IMR-90 (cell line): ENCODE measurements around the gene CMTM5. TPM values are rescaled to one million over a fixed set of nuclear protein-coding genes. Genes with fewer than 3 reads are reported as not detected.
"Not testable (repeated sequence)": the region's sequence is repeated elsewhere in the genome, so short reads cannot be mapped to it uniquely, and the experiment has no call there.

Source experiments
- ATAC-seq: fragments of 200-7000 bp; cut with Tn5 transposase; 2 replicates; pipeline ENCODE4 v1.9.1; 2020; ENCODE audit warnings: low read depth, mild to moderate bottlenecking, moderate library complexity
- BruUV-seq: library from RNA; stranded (reverse); fragments of 400-500 nt; replicated peaks from 2 replicates; lab custom pipeline; 2021; lab: Mats Ljungman, UMichigan
- CTCF ChIA-PET: fragments of 300-600 bp; formaldehyde crosslinking; extraction: SDS; loops from one replicate; lab custom pipeline; 2021; ENCODE audit warnings: antibody characterized with exemption; lab: Yijun Ruan, JAX
- POLR2A ChIA-PET: fragments of 300-600 bp; sonication (Branson Sonifier 250); formaldehyde crosslinking; loops from one replicate; lab custom pipeline; 2022; ENCODE audit warnings: antibody characterized with exemption; ENCODE audit not compliant: unreplicated experiment; lab: Charles Lee
- DNase-seq: peaks from one replicate; pipeline ENCODE4 v3.0.0; 2013
- H2AFZ ChIP-seq: replicated peaks from 2 replicates; pipeline ENCODE3; 2013; ENCODE audit warnings: low read length, mild to moderate bottlenecking; ENCODE audit not compliant: poor library complexity
- H2AK5ac ChIP-seq: 2 replicates; pipeline ENCODE4 v1.6.1; 2013; ENCODE audit warnings: low read depth, low read length, inconsistent platforms
- H2AK9ac ChIP-seq: replicated peaks from 2 replicates; pipeline ENCODE3; 2013; ENCODE audit warnings: mild to moderate bottlenecking, low read depth, low read length, moderate library complexity; ENCODE audit not compliant: poor library complexity
- H2BK120ac ChIP-seq: 2 replicates; pipeline ENCODE4 v1.6.1; 2013; ENCODE audit warnings: low read depth, low read length, inconsistent platforms
- H2BK15ac ChIP-seq: 3 replicates; pipeline ENCODE4 v1.6.1; 2013; ENCODE audit warnings: low read depth, low read length, inconsistent platforms
- H2BK20ac ChIP-seq: 2 replicates; pipeline ENCODE4 v1.6.1; 2013; ENCODE audit warnings: low read depth, mild to moderate bottlenecking, inconsistent platforms, low read length, moderate library complexity
- H2BK5ac ChIP-seq: 2 replicates; pipeline ENCODE4 v1.6.1; 2013; ENCODE audit warnings: mild to moderate bottlenecking, low read depth, low read length, inconsistent platforms; ENCODE audit not compliant: poor library complexity, severe bottlenecking
- H3K14ac ChIP-seq: replicated peaks from 2 replicates; pipeline ENCODE4 v1.6.1; 2013; ENCODE audit warnings: low read depth, low read length, inconsistent platforms
- H3K18ac ChIP-seq: 2 replicates; pipeline ENCODE4 v1.6.1; 2013; ENCODE audit warnings: low read depth, low read length, control low read depth
- H3K23ac ChIP-seq: 2 replicates; pipeline ENCODE4 v1.6.1; 2013; ENCODE audit warnings: low read depth, low read length, inconsistent platforms
- H3K27ac ChIP-seq: 2 replicates; pipeline ENCODE4 v1.5.1; 2013; ENCODE audit warnings: mild to moderate bottlenecking, control low read depth, low read length; ENCODE audit not compliant: insufficient read depth
- H3K27me3 ChIP-seq: 2 replicates; pipeline ENCODE4 v1.6.1; 2013; ENCODE audit warnings: low read length; ENCODE audit not compliant: control insufficient read depth, insufficient read depth
- H3K36me3 ChIP-seq: 2 replicates; pipeline ENCODE4 v1.6.1; 2013; ENCODE audit warnings: low read length, mixed read lengths; ENCODE audit not compliant: control insufficient read depth, insufficient read depth
- H3K4ac ChIP-seq: 2 replicates; pipeline ENCODE4 v1.6.1; 2013; ENCODE audit warnings: low read depth, low read length, inconsistent platforms
- H3K4me1 ChIP-seq: 2 replicates; pipeline ENCODE4 v1.6.1; 2013; ENCODE audit warnings: low read length, mixed read lengths; ENCODE audit not compliant: control insufficient read depth, insufficient read depth
- H3K4me2 ChIP-seq: 2 replicates; pipeline ENCODE4 v1.6.1; 2013; ENCODE audit warnings: low read depth, mild to moderate bottlenecking, control low read depth, low read length, moderate library complexity
- H3K4me3 ChIP-seq: 2 replicates; pipeline ENCODE4 v1.5.1; 2013; ENCODE audit warnings: low read depth, mild to moderate bottlenecking, control low read depth, low read length, moderate library complexity; ENCODE audit not compliant: insufficient read depth
- H3K56ac ChIP-seq: 2 replicates; pipeline ENCODE4 v1.6.1; 2013; ENCODE audit warnings: low read length, inconsistent platforms; ENCODE audit not compliant: insufficient read depth; ENCODE audit errors: extremely low read depth
- H3K79me1 ChIP-seq, 2 experiments: 2 replicates each; pipeline ENCODE4 v1.6.1; 2013; ENCODE audit warnings: low read length in 2 of 2, inconsistent platforms in 1 of 2, low read depth in 1 of 2
- H3K9ac ChIP-seq: 2 replicates; pipeline ENCODE4 v1.6.1; 2013; ENCODE audit warnings: low read depth, low read length, control low read depth
- H3K9me1 ChIP-seq: 2 replicates; pipeline ENCODE4 v1.6.1; 2013; ENCODE audit warnings: low read length, inconsistent platforms; ENCODE audit not compliant: insufficient read depth
- H3K9me3 ChIP-seq: 2 replicates; pipeline ENCODE4 v1.6.1; 2013; ENCODE audit warnings: low read length; ENCODE audit not compliant: control insufficient read depth, insufficient read depth
- H4K20me1 ChIP-seq: 2 replicates; pipeline ENCODE4 v1.6.1; 2013; ENCODE audit warnings: low read length, inconsistent platforms; ENCODE audit not compliant: insufficient read depth
- H4K5ac ChIP-seq: 2 replicates; pipeline ENCODE4 v1.6.1; 2013; ENCODE audit warnings: mild to moderate bottlenecking, low read depth, low read length, control low read depth
- H4K8ac ChIP-seq, 2 experiments: 2 replicates each; pipeline ENCODE4 v1.6.1; 2013; ENCODE audit warnings: low read depth in 2 of 2, low read length in 2 of 2, control low read depth in 1 of 2, inconsistent platforms in 1 of 2
- H4K91ac ChIP-seq: 2 replicates; pipeline ENCODE4 v1.6.1; 2013; ENCODE audit warnings: low read depth, low read length, inconsistent platforms; ENCODE audit not compliant: insufficient read depth
- BHLHE40 ChIP-seq: fragments of 150-350 bp; IDR thresholded peaks from 2 replicates; pipeline ENCODE4 v1.6.1; 2016; ENCODE audit warnings: mild to moderate bottlenecking, low read depth, low read length
- CHD1 ChIP-seq: IDR thresholded peaks from 2 replicates; pipeline ENCODE4 v1.6.1; 2012; ENCODE audit warnings: low read depth, low read length, improper control_type of control experiment
- MXI1 ChIP-seq: IDR thresholded peaks from 2 replicates; pipeline ENCODE4 v1.6.1; 2012; ENCODE audit warnings: low read depth, mild to moderate bottlenecking, low read length, moderate library complexity, borderline replicate concordance
- RAD21 ChIP-seq: IDR thresholded peaks from 2 replicates; pipeline ENCODE4 v1.6.1; 2012; ENCODE audit warnings: low read length, improper control_type of control experiment
- RCOR1 ChIP-seq: IDR thresholded peaks from 2 replicates; pipeline ENCODE4 v1.6.1; 2012; ENCODE audit warnings: mild to moderate bottlenecking, low read length, improper control_type of control experiment; ENCODE audit not compliant: insufficient replicate concordance
- RFX5 ChIP-seq: IDR thresholded peaks from 2 replicates; pipeline ENCODE4 v1.8.0; 2012; ENCODE audit warnings: low read depth, mild to moderate bottlenecking, low read length, moderate library complexity
- SMC3 ChIP-seq: fragments of 150-350 bp; IDR thresholded peaks from 2 replicates; pipeline ENCODE4 v1.6.1; 2016; ENCODE audit warnings: low read depth, mild to moderate bottlenecking, antibody characterized with exemption, low read length, moderate library complexity
- WGBS, 2 experiments: methylation state at CpG; one replicate each; pipeline versions ENCODE4 v1.1.5 to v1.1.7; 2013; ENCODE audit warnings: missing lambda C conversion rate in 2 of 2; ENCODE audit not compliant: insufficient read length in 1 of 2; ENCODE audit errors: extremely low coverage in 2 of 2; 5-methylcytosine and 5-hydroxymethylcytosine counted together
- dilution Hi-C: fragments of 300-500 bp; cut with HindIII; formaldehyde crosslinking; loops from one replicate; pipeline ENCODE4 v1.14.3; 2018; ENCODE audit warnings: low sequenced_read_pairs; ENCODE audit not compliant: unreplicated experiment
- in situ Hi-C: fragments of 300-500 bp; cut with MboI; formaldehyde crosslinking; loops from 3 replicates; pipeline ENCODE4 v1.14.3; 2019; ENCODE audit warnings: low sequenced_read_pairs, inconsistent platforms, mixed read lengths
- intact Hi-C: fragments of 100-400 bp; cut with micrococcal nuclease; formaldehyde crosslinking; loops from 2 replicates; pipeline ENCODE4 v1.10.0; 2022
- polyA plus RNA-seq, 3 experiments: library from polyadenylated mRNA; depleted of rRNA; stranded (reverse); fragments of >200 nt; gene quantifications; 2 replicates each; pipeline ENCODE4 v1.2.3, GENCODE V29; 2012; ENCODE audit warnings: low replicate concordance in 1 of 3
- total RNA-seq: library from RNA; depleted of rRNA; stranded (reverse); fragments of >200 nt; gene quantifications from 2 replicates; pipeline ENCODE4 v1.2.3, GENCODE V29; 2012
- TF ChIP-seq, protein P1 (sequence below): conservative IDR thresholded peaks from 2 replicates; pipeline ENCODE4 v1.5.1; 2012; ENCODE audit warnings: mild to moderate bottlenecking, low read depth, low read length, improper control_type of control experiment

Gene CMTM5
- total and polyA plus RNA-seq, 2 of the 4 experiments (the other 2 are of a cell fraction), result 0.07 TPM; not detected in 1

DNA sequence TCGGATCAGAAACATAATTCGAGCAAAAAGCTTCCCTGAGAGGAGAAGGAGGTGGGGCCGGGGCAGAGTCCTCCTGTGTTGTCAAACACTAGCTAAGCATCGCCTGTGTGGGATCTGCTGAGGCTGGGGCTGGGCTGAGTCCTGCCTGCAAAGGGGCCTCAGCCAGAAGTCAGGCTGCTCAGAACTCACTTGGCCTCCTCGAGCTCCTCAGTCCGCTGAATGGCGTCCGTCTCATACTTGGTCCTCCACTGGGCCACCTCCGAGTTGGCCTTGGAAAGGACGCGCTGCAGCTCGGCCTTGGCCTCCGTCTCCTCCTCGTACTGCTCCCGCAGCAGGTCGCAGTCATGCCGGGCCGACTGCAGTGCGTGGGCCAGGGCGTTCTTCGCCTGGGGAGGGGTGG is 41.2 kb downstream of the CMTM5 start:
- no peak overlapping the region for H3K18ac ChIP-seq
- H3K27ac ChIP-seq, result no peak overlapping the region
- ChIA-PET CTCF (no interaction called here), POLR2A (no interaction called here)
- dilution Hi-C loops (no loop called here), in situ Hi-C loops (no loop called here), intact Hi-C loops (no loop called here)
- 68% methylated on average over 12 of the region's 21 CpGs; no CpG with 5 or more reads in 1 of the 2 experiments for WGBS, 2 experiments
- H3K4me3 ChIP-seq, result no peak overlapping the region
- DNase-seq (no peak), ATAC-seq (no peak)
- no peak overlapping the region for H2AK5ac ChIP-seq
- no peaks in the 10 kb centered on the region for H3K4me1 ChIP-seq
- H4K8ac ChIP-seq, result no peak overlapping the region
- H2BK15ac ChIP-seq, result no peak overlapping the region
- no peak overlapping the region for H2BK5ac ChIP-seq
- TF ChIP-seq RAD21 (no peak), RCOR1 (no peak), BHLHE40 (no peak), CHD1 (no peak), MXI1 (no peak), RFX5 (no peak), SMC3 (no peak)
- TF ChIP-seq, protein P1, sequence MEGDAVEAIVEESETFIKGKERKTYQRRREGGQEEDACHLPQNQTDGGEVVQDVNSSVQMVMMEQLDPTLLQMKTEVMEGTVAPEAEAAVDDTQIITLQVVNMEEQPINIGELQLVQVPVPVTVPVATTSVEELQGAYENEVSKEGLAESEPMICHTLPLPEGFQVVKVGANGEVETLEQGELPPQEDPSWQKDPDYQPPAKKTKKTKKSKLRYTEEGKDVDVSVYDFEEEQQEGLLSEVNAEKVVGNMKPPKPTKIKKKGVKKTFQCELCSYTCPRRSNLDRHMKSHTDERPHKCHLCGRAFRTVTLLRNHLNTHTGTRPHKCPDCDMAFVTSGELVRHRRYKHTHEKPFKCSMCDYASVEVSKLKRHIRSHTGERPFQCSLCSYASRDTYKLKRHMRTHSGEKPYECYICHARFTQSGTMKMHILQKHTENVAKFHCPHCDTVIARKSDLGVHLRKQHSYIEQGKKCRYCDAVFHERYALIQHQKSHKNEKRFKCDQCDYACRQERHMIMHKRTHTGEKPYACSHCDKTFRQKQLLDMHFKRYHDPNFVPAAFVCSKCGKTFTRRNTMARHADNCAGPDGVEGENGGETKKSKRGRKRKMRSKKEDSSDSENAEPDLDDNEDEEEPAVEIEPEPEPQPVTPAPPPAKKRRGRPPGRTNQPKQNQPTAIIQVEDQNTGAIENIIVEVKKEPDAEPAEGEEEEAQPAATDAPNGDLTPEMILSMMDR, result no peak
- H4K91ac ChIP-seq, result no peak overlapping the region
- H3K27me3 ChIP-seq, result peaks cover 13% of the 10 kb centered on the region
- H2AFZ ChIP-seq, result no peak overlapping the region
- H3K9me1 ChIP-seq, result no peaks in the 10 kb centered on the region
- no peak overlapping the region for H3K23ac ChIP-seq
- H3K4ac ChIP-seq, result no peak overlapping the region
- H3K9ac ChIP-seq, result no peak overlapping the region
- H2BK20ac ChIP-seq, result no peak overlapping the region
- no peak overlapping the region for H2AK9ac ChIP-seq
- H3K14ac ChIP-seq, result no peak overlapping the region
- H3K4me2 ChIP-seq, result no peak overlapping the region
- H2BK120ac ChIP-seq, result no peak overlapping the region
- BruUV-seq, result no TSS peak
- no peak overlapping the region for H4K5ac ChIP-seq
- H3K9me3 ChIP-seq, result no peaks in the 10 kb centered on the region
- no peaks in the 10 kb centered on the region for H3K79me1 ChIP-seq
- H3K56ac ChIP-seq, result no peak overlapping the region
- H3K36me3 ChIP-seq, result no peaks in the 10 kb centered on the region
- no peaks in the 10 kb centered on the region for H4K20me1 ChIP-seq

DNA sequence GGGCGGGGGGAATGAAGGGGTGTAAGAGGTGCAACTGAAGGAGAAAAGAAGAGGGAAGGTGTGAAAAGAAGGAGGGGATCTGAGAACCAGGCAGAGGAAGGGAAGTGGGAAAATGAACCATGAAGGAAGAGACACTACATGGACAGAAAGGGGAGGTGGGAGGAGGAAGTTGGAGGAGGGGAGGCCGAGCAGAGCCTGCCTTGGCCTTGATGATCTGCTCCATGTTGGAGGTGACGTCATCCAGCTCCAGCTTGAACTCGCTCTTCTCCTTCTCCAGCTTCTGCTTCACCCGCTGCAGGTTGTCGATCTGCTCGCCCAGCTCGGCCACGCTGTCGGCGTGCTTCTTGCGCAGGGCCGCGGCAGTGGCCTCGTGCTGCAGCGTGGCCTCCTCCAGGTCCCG is 42.8 kb downstream of the CMTM5 start:
- POLR2A ChIA-PET, dilution Hi-C loops: not testable (repeated sequence)

More for the DNA sequence above, 42.8 kb downstream of the CMTM5 start:
- H3K4me3 ChIP-seq, ATAC-seq, intact Hi-C loops, H3K18ac ChIP-seq, H2BK5ac ChIP-seq, H3K4ac ChIP-seq, H2AK9ac ChIP-seq, H3K56ac ChIP-seq, H3K9me3 ChIP-seq, H4K8ac ChIP-seq, H3K4me1 ChIP-seq, H3K79me1 ChIP-seq, H3K27ac ChIP-seq, H2BK120ac ChIP-seq, in situ Hi-C loops, H3K4me2 ChIP-seq, H3K23ac ChIP-seq, DNase-seq, H4K20me1 ChIP-seq, H2BK15ac ChIP-seq, H2AFZ ChIP-seq, H4K5ac ChIP-seq, H3K14ac ChIP-seq, H3K9me1 ChIP-seq, H2BK20ac ChIP-seq, H2AK5ac ChIP-seq, H4K91ac ChIP-seq, BruUV-seq, H3K36me3 ChIP-seq, H3K9ac ChIP-seq, CTCF ChIA-PET: not testable (repeated sequence)
- WGBS, 2 experiments, result no CpG with 5 or more reads among the region's 17 CpGs
- H3K27me3 ChIP-seq, result peaks cover 16% of the 10 kb centered on the region
